ENCODE results near the gene SKIL. TPM values are rescaled to one million over a fixed set of nuclear protein-coding genes. Genes with fewer than 3 reads are reported as not detected.
"Not testable (repeated sequence)": the region's sequence is repeated elsewhere in the genome, so short reads cannot be mapped to it uniquely, and the experiment has no call there.

Gene SKIL
- total RNA-seq, 1 donor from 2014 or later: 29.4 TPM

GRCh38 chr3:170331143-170331542 lies 26.4 kb upstream of the SKIL start:
- H3K36me3 Mint-ChIP-seq (ENCODE audit: low read depth): no peaks in the 10 kb centered on the region
- no peak overlapping the region for H3K27ac Mint-ChIP-seq
- no peaks in the 10 kb centered on the region for H3K4me1 Mint-ChIP-seq (ENCODE audit: low read depth)
- peaks cover 5% of the 10 kb centered on the region for H3K9me3 Mint-ChIP-seq
- no peak for DNase-seq (ENCODE audit: low spot score)
- intact Hi-C loops (cut with micrococcal nuclease): no loop called here
- no peaks in the 10 kb centered on the region for H3K27me3 Mint-ChIP-seq (ENCODE audit: insufficient read depth)
- no peak overlapping the region for H3K4me3 Mint-ChIP-seq

GRCh38 chr3:170337420-170337819 lies 20.1 kb upstream of the SKIL start:
- no peak for DNase-seq (ENCODE audit: low spot score)
- H3K27me3 Mint-ChIP-seq (ENCODE audit: insufficient read depth): no peaks in the 10 kb centered on the region
- H3K36me3 Mint-ChIP-seq (ENCODE audit: low read depth): no peaks in the 10 kb centered on the region
- H3K4me3 Mint-ChIP-seq: no peak overlapping the region
- H3K9me3 Mint-ChIP-seq: peaks cover 19% of the 10 kb centered on the region
- H3K27ac Mint-ChIP-seq: no peak overlapping the region
- intact Hi-C loops (cut with micrococcal nuclease): no loop called here
- H3K4me1 Mint-ChIP-seq (ENCODE audit: low read depth): no peaks in the 10 kb centered on the region

- no peaks in the 10 kb centered on the region for H3K36me3 Mint-ChIP-seq (ENCODE audit: low read depth)
- H3K4me1 Mint-ChIP-seq (ENCODE audit: low read depth): no peaks in the 10 kb centered on the region
- no peak overlapping the region for H3K27ac Mint-ChIP-seq
- no peak overlapping the region for H3K4me3 Mint-ChIP-seq
- intact Hi-C loops (cut with micrococcal nuclease): no loop called here
- peaks cover 19% of the 10 kb centered on the region for H3K9me3 Mint-ChIP-seq
- H3K27me3 Mint-ChIP-seq (ENCODE audit: insufficient read depth): no peaks in the 10 kb centered on the region
- DNase-seq (ENCODE audit: low spot score): no peak
These were observed 18.7 kb upstream of the SKIL start for GRCh38 chr3:170338690-170339340.

- H3K4me3 Mint-ChIP-seq; intact Hi-C loops (cut with micrococcal nuclease); H3K36me3 Mint-ChIP-seq (ENCODE audit: low read depth); H3K27ac Mint-ChIP-seq; H3K27me3 Mint-ChIP-seq (ENCODE audit: insufficient read depth); H3K4me1 Mint-ChIP-seq (ENCODE audit: low read depth); DNase-seq (ENCODE audit: low spot score): not testable (repeated sequence)
- H3K9me3 Mint-ChIP-seq: peaks cover 14% of the 10 kb centered on the region
These were observed 15.2 kb upstream of the SKIL start for GRCh38 chr3:170342273-170342672.

GRCh38 chr3:170343859-170344258 lies 13.7 kb upstream of the SKIL start:
- intact Hi-C loops (cut with micrococcal nuclease); H3K9me3 Mint-ChIP-seq: not testable (repeated sequence)

GRCh38 chr3:170344971-170345370 lies 12.5 kb upstream of the SKIL start:
- H3K27ac Mint-ChIP-seq: no peak overlapping the region
- no peak overlapping the region for H3K4me3 Mint-ChIP-seq
- intact Hi-C loops (cut with micrococcal nuclease): no loop called here
- no peak for DNase-seq (ENCODE audit: low spot score)
- H3K36me3 Mint-ChIP-seq (ENCODE audit: low read depth): no peaks in the 10 kb centered on the region
- H3K27me3 Mint-ChIP-seq (ENCODE audit: insufficient read depth): peaks cover 2% of the 10 kb centered on the region
- no peaks in the 10 kb centered on the region for H3K4me1 Mint-ChIP-seq (ENCODE audit: low read depth)
- no peaks in the 10 kb centered on the region for H3K9me3 Mint-ChIP-seq

More at GRCh38 chr3:170343859-170344258, 13.7 kb upstream of the SKIL start:
- not testable (repeated sequence) for DNase-seq (ENCODE audit: low spot score); H3K4me1 Mint-ChIP-seq (ENCODE audit: low read depth); H3K27me3 Mint-ChIP-seq (ENCODE audit: insufficient read depth); H3K36me3 Mint-ChIP-seq (ENCODE audit: low read depth); H3K27ac Mint-ChIP-seq; H3K4me3 Mint-ChIP-seq

GRCh38 chr3:170346481-170347392 lies 10.8 kb upstream of the SKIL start:
- no peaks in the 10 kb centered on the region for H3K4me1 Mint-ChIP-seq (ENCODE audit: low read depth)
- H3K4me3 Mint-ChIP-seq: no peak overlapping the region
- intact Hi-C loops (cut with micrococcal nuclease): no loop called here
- H3K27me3 Mint-ChIP-seq (ENCODE audit: insufficient read depth): peaks cover 4% of the 10 kb centered on the region
- H3K36me3 Mint-ChIP-seq (ENCODE audit: low read depth): no peaks in the 10 kb centered on the region
- no peak overlapping the region for H3K27ac Mint-ChIP-seq
- H3K9me3 Mint-ChIP-seq: no peaks in the 10 kb centered on the region
- DNase-seq (ENCODE audit: low spot score): no peak

- Mint-ChIP-seq H3K27me3 (ENCODE audit: insufficient read depth) (peaks cover 12% of the 10 kb centered on the region), H3K36me3 (ENCODE audit: low read depth) (no peaks in the 10 kb centered on the region), H3K4me1 (ENCODE audit: low read depth) (peaks cover 14% of the 10 kb centered on the region), H3K4me3 (no peak overlapping the region), H3K27ac (no peak overlapping the region), H3K9me3 (no peaks in the 10 kb centered on the region)
- intact Hi-C loops (cut with micrococcal nuclease): loop anchor here (10.0 kb wide), 1 partner anchor 316 kb away; the partner anchor contains the start of gene GPR160
- no peak for DNase-seq (ENCODE audit: low spot score)
These were observed 6.8 kb upstream of the SKIL start for GRCh38 chr3:170350515-170351413.

GRCh38 chr3:170352936-170353335 lies 4.6 kb upstream of the SKIL start:
- DNase-seq (ENCODE audit: low spot score): no peak
- no peaks in the 10 kb centered on the region for H3K9me3 Mint-ChIP-seq
- peaks cover 22% of the 10 kb centered on the region for H3K4me1 Mint-ChIP-seq (ENCODE audit: low read depth)
- intact Hi-C loops (cut with micrococcal nuclease): loop anchor here (10.0 kb wide), 1 partner anchor 318 kb away; the partner anchor contains the start of gene GPR160
- no peaks in the 10 kb centered on the region for H3K36me3 Mint-ChIP-seq (ENCODE audit: low read depth)
- H3K27me3 Mint-ChIP-seq (ENCODE audit: insufficient read depth): peaks cover 13% of the 10 kb centered on the region
- no peak overlapping the region for H3K4me3 Mint-ChIP-seq
- H3K27ac Mint-ChIP-seq: no peak overlapping the region

- Mint-ChIP-seq H3K27me3 (ENCODE audit: insufficient read depth) (peaks cover 13% of the 10 kb centered on the region), H3K36me3 (ENCODE audit: low read depth) (peaks cover 2% of the 10 kb centered on the region), H3K27ac (no peak overlapping the region), H3K4me3 (no peak overlapping the region), H3K9me3 (no peaks in the 10 kb centered on the region), H3K4me1 (ENCODE audit: low read depth) (peaks cover 26% of the 10 kb centered on the region)
- intact Hi-C loops (cut with micrococcal nuclease): loop anchor here (10.0 kb wide), 1 partner anchor 319 kb away; the partner anchor contains the start of gene GPR160
- no peak for DNase-seq (ENCODE audit: low spot score)
These were observed 4.0 kb upstream of the SKIL start for GRCh38 chr3:170353485-170353884.

GRCh38 chr3:170354760-170355159 lies 2.8 kb upstream of the SKIL start:
- no peak overlapping the region for H3K4me3 Mint-ChIP-seq
- peaks cover 13% of the 10 kb centered on the region for H3K27me3 Mint-ChIP-seq (ENCODE audit: insufficient read depth)
- peaks cover 7% of the 10 kb centered on the region for H3K36me3 Mint-ChIP-seq (ENCODE audit: low read depth)
- DNase-seq (ENCODE audit: low spot score): no peak
- no peaks in the 10 kb centered on the region for H3K9me3 Mint-ChIP-seq
- intact Hi-C loops (cut with micrococcal nuclease): loop anchor here (5.0 to 10.0 kb wide), 6 partner anchors 77 to 1683 kb away; partner anchors contain the start of genes EIF5A2, FNDC3B and GPR160
- no peak overlapping the region for H3K27ac Mint-ChIP-seq
- peaks cover 32% of the 10 kb centered on the region for H3K4me1 Mint-ChIP-seq (ENCODE audit: low read depth)

Data from activated T-helper 1 cell treated with anti-CD3 and anti-CD28 coated beads, Interleukin-12 subunit alpha, Interleukin-12 subunit beta, Interleukin-2, Interleukin-4 antibody, amounts not matched to agents 30 ng/mL and 10 ng/mL and 1 ng/mL, durations not matched to agents 14 hours and 24 hours and 36 hours (primary cell).